ENCODE data around the gene MEGF8. TPM values are rescaled to one million over a fixed set of nuclear protein-coding genes. Genes with fewer than 3 reads are reported as not detected.
"Not testable (repeated sequence)": the region's sequence is repeated elsewhere in the genome, so short reads cannot be mapped to it uniquely, and the experiment has no call there.

MEGF8 gene
- total and polyA plus RNA-seq, 10 of the 15 experiments (the other 5 are each of a cell fraction or from before 2014, with no cell fraction given): 0.43 to 12.8 (median 2.7) TPM

DNA sequence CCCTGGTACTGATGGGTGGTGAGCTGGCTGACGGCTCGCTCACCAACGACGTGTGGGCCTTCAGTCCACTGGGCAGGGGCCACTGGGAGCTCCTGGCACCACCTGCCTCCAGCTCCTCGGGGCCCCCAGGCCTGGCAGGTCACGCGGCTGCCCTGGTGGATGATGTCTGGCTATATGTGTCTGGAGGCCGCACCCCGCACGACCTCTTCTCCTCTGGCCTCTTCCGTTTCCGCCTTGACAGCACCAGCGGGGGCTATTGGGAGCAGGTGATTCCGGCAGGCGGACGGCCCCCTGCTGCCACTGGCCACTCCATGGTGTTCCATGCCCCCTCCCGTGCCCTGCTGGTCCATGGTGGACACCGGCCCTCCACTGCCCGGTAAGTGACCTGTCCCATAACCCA is 10.5 kb downstream of the MEGF8 start (continued):
- TF ChIP-seq HDAC2 (IDR thresholded peaks at IDR 0.05): no peak
- TF ChIP-seq, protein P1, sequence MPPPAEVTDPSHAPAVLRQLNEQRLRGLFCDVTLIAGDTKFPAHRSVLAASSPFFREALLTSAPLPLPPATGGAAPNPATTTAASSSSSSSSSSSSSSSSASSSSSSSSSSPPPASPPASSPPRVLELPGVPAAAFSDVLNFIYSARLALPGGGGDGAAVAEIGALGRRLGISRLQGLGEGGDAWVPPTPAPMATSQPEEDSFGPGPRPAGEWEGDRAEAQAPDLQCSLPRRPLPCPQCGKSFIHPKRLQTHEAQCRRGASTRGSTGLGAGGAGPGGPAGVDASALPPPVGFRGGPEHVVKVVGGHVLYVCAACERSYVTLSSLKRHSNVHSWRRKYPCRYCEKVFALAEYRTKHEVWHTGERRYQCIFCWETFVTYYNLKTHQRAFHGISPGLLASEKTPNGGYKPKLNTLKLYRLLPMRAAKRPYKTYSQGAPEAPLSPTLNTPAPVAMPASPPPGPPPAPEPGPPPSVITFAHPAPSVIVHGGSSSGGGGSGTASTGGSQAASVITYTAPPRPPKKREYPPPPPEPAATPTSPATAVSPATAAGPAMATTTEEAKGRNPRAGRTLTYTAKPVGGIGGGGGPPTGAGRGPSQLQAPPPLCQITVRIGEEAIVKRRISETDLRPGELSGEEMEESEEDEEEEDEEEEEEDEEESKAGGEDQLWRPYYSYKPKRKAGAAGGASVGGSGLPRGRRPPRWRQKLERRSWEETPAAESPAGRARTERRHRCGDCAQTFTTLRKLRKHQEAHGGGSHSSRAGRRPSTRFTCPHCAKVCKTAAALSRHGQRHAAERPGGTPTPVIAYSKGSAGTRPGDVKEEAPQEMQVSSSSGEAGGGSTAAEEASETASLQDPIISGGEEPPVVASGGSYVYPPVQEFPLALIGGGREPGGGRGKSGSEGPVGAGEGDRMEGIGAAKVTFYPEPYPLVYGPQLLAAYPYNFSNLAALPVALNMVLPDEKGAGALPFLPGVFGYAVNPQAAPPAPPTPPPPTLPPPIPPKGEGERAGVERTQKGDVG (CRISPR knock-in tag; IDR thresholded peaks at IDR 0.05): no peak

DNA sequence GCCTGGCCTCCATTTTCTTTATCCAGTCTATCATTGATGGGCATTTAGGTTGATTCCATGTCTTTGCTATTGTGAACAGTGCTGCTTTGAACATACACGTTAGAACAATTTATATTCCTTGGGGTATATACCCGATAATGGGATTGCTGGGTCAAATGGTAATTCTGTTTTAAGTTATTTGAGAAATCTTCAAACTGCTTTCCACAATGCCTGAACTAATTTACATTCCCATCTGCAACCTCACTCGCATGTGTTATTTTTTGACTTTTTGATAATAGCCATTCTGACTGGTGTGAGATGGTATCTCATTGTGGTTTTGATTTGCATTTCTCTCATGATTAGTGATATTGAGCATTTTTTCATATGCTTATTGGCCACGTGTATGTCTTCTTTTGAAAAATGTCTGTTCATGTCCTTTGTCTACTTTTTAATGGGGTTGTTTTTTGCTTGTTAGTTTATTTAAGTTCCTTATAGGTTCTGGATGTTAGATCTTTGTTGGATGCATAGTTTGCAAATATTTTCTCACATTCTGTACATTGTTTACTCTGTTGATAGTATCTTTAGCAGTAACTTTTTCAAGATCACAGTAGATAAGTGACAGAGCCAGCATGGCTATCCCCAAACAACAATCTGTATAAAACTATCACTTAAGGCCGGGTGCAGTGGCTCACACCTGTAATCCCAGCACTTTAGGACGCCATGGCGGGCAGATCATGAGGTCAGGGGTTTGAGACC is 13.9 kb downstream of the MEGF8 start:
- FAIRE-seq; H3K4me2 ChIP-seq (ENCODE audit: control insufficient read depth, insufficient read depth); SMC1A ChIA-PET (ENCODE audit: uncharacterized antibody, unreplicated experiment); H3K27me3 ChIP-seq (replicated peaks in 1 of 2; ENCODE audit: control insufficient read depth in 2 of 2, insufficient read depth in 2 of 2, low read length in 1 of 2); CTCF ChIA-PET; in situ Hi-C loops (cut with MboI); BruUV-seq (replicated peaks); DNase-seq (ENCODE audit: low read depth, low spot score); H3K9ac ChIP-seq (ENCODE audit: control insufficient read depth, insufficient read depth, low read length); POLR2A ChIA-PET; H3K36me3 ChIP-seq (ENCODE audit: control insufficient read depth in 2 of 2, insufficient read depth in 2 of 2, low read length in 1 of 2); H3K4me1 ChIP-seq (ENCODE audit: control insufficient read depth, insufficient read depth, low read length); ATAC-seq; H2AFZ ChIP-seq (ENCODE audit: control insufficient read depth, low read depth, low read length); intact Hi-C loops (cut with micrococcal nuclease; ENCODE audit: unreplicated experiment); H3K27ac ChIP-seq (ENCODE audit: control insufficient read depth, insufficient read depth); H3K79me2 ChIP-seq (ENCODE audit: control insufficient read depth, insufficient read depth, low read length); H3K4me3 ChIP-seq; H4K20me1 ChIP-seq (ENCODE audit: control insufficient read depth, insufficient read depth); RAD21 ChIA-PET (ENCODE audit: unreplicated experiment); H3K9me3 ChIP-seq (replicated peaks; ENCODE audit: control insufficient read depth, insufficient read depth, low read length): not testable (repeated sequence)
- 48% methylated on average over 7 of the region's 7 CpGs for WGBS (ENCODE audit: insufficient coverage, insufficient replicate concordance, low lambda C conversion rate, missing lambda C conversion rate)

DNA sequence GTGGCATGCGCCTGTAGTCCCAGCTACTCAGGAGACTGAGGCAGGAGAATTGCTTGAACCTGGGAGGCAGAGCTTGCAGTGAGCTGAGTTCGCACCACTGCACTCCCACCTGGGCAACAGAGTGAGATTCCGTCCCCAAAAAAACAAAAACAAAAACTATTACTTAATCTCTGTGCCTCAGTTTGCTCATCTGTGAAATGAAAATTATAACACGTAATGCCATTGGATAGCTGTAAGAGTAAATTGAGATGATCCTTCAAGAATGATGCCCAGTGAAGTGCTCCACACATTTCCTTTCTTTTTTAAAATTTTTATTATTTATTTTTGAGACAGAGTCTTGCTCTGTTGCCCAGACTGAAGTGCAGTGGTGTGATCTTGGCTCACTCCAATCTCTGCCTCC is 14.5 kb downstream of the MEGF8 start:
- RAD21 ChIA-PET (ENCODE audit: unreplicated experiment); intact Hi-C loops (cut with micrococcal nuclease; ENCODE audit: unreplicated experiment); H3K4me1 ChIP-seq (ENCODE audit: control insufficient read depth, insufficient read depth, low read length); in situ Hi-C loops (cut with MboI); SMC1A ChIA-PET (ENCODE audit: uncharacterized antibody, unreplicated experiment); ATAC-seq; H3K4me3 ChIP-seq; BruUV-seq (replicated peaks); H4K20me1 ChIP-seq (ENCODE audit: control insufficient read depth, insufficient read depth); FAIRE-seq; H3K9me3 ChIP-seq (replicated peaks; ENCODE audit: control insufficient read depth, insufficient read depth, low read length); H3K27ac ChIP-seq (ENCODE audit: control insufficient read depth, insufficient read depth); DNase-seq (ENCODE audit: low read depth, low spot score); H3K36me3 ChIP-seq (ENCODE audit: control insufficient read depth in 2 of 2, insufficient read depth in 2 of 2, low read length in 1 of 2); H3K79me2 ChIP-seq (ENCODE audit: control insufficient read depth, insufficient read depth, low read length); H2AFZ ChIP-seq (ENCODE audit: control insufficient read depth, low read depth, low read length); H3K9ac ChIP-seq (ENCODE audit: control insufficient read depth, insufficient read depth, low read length); H3K27me3 ChIP-seq (replicated peaks in 1 of 2; ENCODE audit: control insufficient read depth in 2 of 2, insufficient read depth in 2 of 2, low read length in 1 of 2); H3K4me2 ChIP-seq (ENCODE audit: control insufficient read depth, insufficient read depth): not testable (repeated sequence)
- ChIA-PET POLR2A (interaction anchor here (0.6 kb wide), 1 partner anchor 113 kb away, joined by 3 read pairs; no protein-coding TSS in a partner anchor), CTCF (interaction anchor here (1.0 kb wide), 1 partner anchor 93 kb away, joined by 3 read pairs; no protein-coding TSS in a partner anchor)
- 94% methylated on average over 4 of the region's 4 CpGs for WGBS (ENCODE audit: insufficient coverage, insufficient replicate concordance, low lambda C conversion rate, missing lambda C conversion rate)

All from GM12878 (cell line).